HCT116 (cell line): ENCODE measurements around the gene CNN3. TPM values are rescaled to one million over a fixed set of nuclear protein-coding genes. Genes with fewer than 3 reads are reported as not detected.

Experiments used
- ATAC-seq: fragments of 200-7000 bp; cut with Tn5 transposase; 2 replicates; pipeline ENCODE4 v1.9.1; 2020; ENCODE audit warnings: mild to moderate bottlenecking, moderate library complexity
- BruUV-seq: library from RNA; stranded (reverse); fragments of 400-500 nt; replicated peaks from 2 replicates; lab custom pipeline; 2021; lab: Mats Ljungman, UMichigan
- CTCF ChIA-PET: fragments of 300-600 bp; sonication (Branson Sonifier 250); formaldehyde crosslinking; loops from one replicate; lab custom pipeline; 2021; ENCODE audit warnings: antibody characterized with exemption; lab: Charles Lee
- POLR2A ChIA-PET: fragments of 300-600, 350-600 bp; sonication (Branson Sonifier 250); formaldehyde crosslinking; loops from one replicate; lab custom pipeline; 2021; ENCODE audit warnings: antibody characterized with exemption; lab: Charles Lee
- RAD21 ChIA-PET, 2 experiments: fragments of 300-600 bp; sonication (Branson Sonifier 250); formaldehyde crosslinking; loops; one replicate each; lab custom pipeline; 2023; ENCODE audit warnings: low total read pairs in 2 of 2; ENCODE audit not compliant: uncharacterized antibody in 2 of 2, unreplicated experiment in 2 of 2, low non-redundant PET in 1 of 2; lab: Charles Lee
- DNase-seq: peaks from one replicate; pipeline ENCODE4 v3.0.0-alpha.2; 2010; ENCODE audit warnings: low read depth, low spot score
- H2AFZ ChIP-seq: fragments of 200-600 bp; shearing (Covaris generic), sonication (generic); 2 replicates; pipeline ENCODE4 v1.6.1; 2017; ENCODE audit warnings: low read depth, mixed run types, mixed read lengths, antibody characterized with exemption, low read length; ENCODE audit not compliant: poor library complexity, severe bottlenecking
- H3K27ac ChIP-seq: 2 replicates; pipeline ENCODE4 v1.5.1; 2012; ENCODE audit warnings: low read depth, low read length
- H3K27me3 ChIP-seq: fragments of 200-600 bp; sonication (generic); 2 replicates; pipeline ENCODE4 v1.6.1; 2016; ENCODE audit warnings: mixed run types, low read length, mixed read lengths; ENCODE audit not compliant: insufficient read depth
- H3K36me3 ChIP-seq, 2 experiments: fragments of 200-500 bp in 1 of 2; fragments of 200-600 bp in 1 of 2; sonication (Bioruptor generic) in 1 of 2; sonication (generic) in 1 of 2; 2 replicates each; pipeline versions ENCODE4 v1.5.1 to v1.6.1; 2014 to 2016; ENCODE audit warnings: low read length in 2 of 2, inconsistent platforms in 1 of 2, mixed read lengths in 1 of 2, mixed run types in 1 of 2; ENCODE audit not compliant: insufficient read depth in 2 of 2, control insufficient read depth in 1 of 2
- H3K4me1 ChIP-seq, 2 experiments: fragments of 200-600 bp in 1 of 2; sonication (generic) in 1 of 2; 2 replicates each; pipeline versions ENCODE4 v1.5.1 to v1.6.1; 2012 to 2017; ENCODE audit warnings: low read length in 2 of 2, inconsistent platforms in 1 of 2, mild to moderate bottlenecking in 1 of 2, mixed read lengths in 1 of 2, mixed run types in 1 of 2, moderate library complexity in 1 of 2; ENCODE audit not compliant: insufficient read depth in 2 of 2, control insufficient read depth in 1 of 2
- H3K4me2 ChIP-seq: fragments of 200-600 bp; sonication (generic); 2 replicates; pipeline ENCODE4 v1.6.1; 2017; ENCODE audit warnings: mixed run types, low read length, mixed read lengths
- H3K4me3 ChIP-seq, 2 experiments: fragments of 200-600 bp in 1 of 2; sonication (generic) in 1 of 2; replicated peaks in 1 of 2; 2 replicates each; pipeline ENCODE4 v1.5.1; 2011 to 2016; ENCODE audit warnings: low read length in 2 of 2, control low read depth in 1 of 2, low read depth in 1 of 2, mild to moderate bottlenecking in 1 of 2, mixed read lengths in 1 of 2, mixed run types in 1 of 2
- H3K79me2 ChIP-seq: fragments of 200-600 bp; sonication (generic); 2 replicates; pipeline ENCODE4 v1.6.1; 2017; ENCODE audit warnings: mild to moderate bottlenecking, mixed run types, low read length, moderate library complexity, mixed read lengths; ENCODE audit not compliant: insufficient read depth
- H3K9ac ChIP-seq: fragments of 200-600 bp; sonication (generic); 2 replicates; pipeline ENCODE4 v1.6.1; 2016; ENCODE audit warnings: low read length, mixed read lengths
- H3K9me2 ChIP-seq: fragments of 200-600 bp; sonication (generic), shearing (Covaris generic); 2 replicates; pipeline ENCODE4 v1.6.1; 2017; ENCODE audit warnings: mixed run types, mild to moderate bottlenecking, moderate library complexity; ENCODE audit not compliant: insufficient read depth
- H3K9me3 ChIP-seq, 2 experiments: fragments of 200-500 bp in 1 of 2; fragments of 200-600 bp in 1 of 2; sonication (Bioruptor generic) in 1 of 2; sonication (generic) in 1 of 2; 2 replicates each; pipeline ENCODE4 v1.6.1; 2014 to 2017; ENCODE audit warnings: low read length in 2 of 2, mixed read lengths in 2 of 2, inconsistent platforms in 1 of 2, low read depth in 1 of 2, mild to moderate bottlenecking in 1 of 2, mixed run types in 1 of 2, moderate library complexity in 1 of 2; ENCODE audit not compliant: control insufficient read depth in 1 of 2, insufficient read depth in 1 of 2
- H4K20me1 ChIP-seq: fragments of 200-600 bp; sonication (generic), shearing (Covaris generic); 2 replicates; pipeline ENCODE4 v1.6.1; 2017; ENCODE audit warnings: mixed run types, mild to moderate bottlenecking, moderate library complexity; ENCODE audit not compliant: insufficient read depth
- CEBPB ChIP-seq: IDR thresholded peaks from 2 replicates; pipeline ENCODE4 v1.6.1; 2012; ENCODE audit warnings: low read depth
- EZH2 ChIP-seq: fragments of 200-600 bp; sonication (generic); IDR thresholded peaks from 2 replicates; pipeline ENCODE4 v1.6.1; 2017; ENCODE audit warnings: antibody characterized with exemption, mixed run types
- FOSL1 ChIP-seq: IDR thresholded peaks from 2 replicates; pipeline ENCODE4 v1.6.1; 2012; ENCODE audit warnings: low read depth
- JUND ChIP-seq: IDR thresholded peaks from 2 replicates; pipeline ENCODE4 v1.6.1; 2012
- MAX ChIP-seq: IDR thresholded peaks from 2 replicates; pipeline ENCODE4 v1.6.1; 2012
- POLR2A ChIP-seq: IDR thresholded peaks from 2 replicates; pipeline ENCODE4 v1.7.0; 2011; ENCODE audit warnings: borderline replicate concordance; ENCODE audit not compliant: insufficient read depth, insufficient read length; ENCODE audit errors: extremely low read depth
- REST ChIP-seq: IDR thresholded peaks from 2 replicates; pipeline ENCODE4 v1.6.1; 2012; ENCODE audit warnings: low read depth
- SRF ChIP-seq: IDR thresholded peaks from 2 replicates; pipeline ENCODE4 v1.6.1; 2012; ENCODE audit warnings: low read depth
- TCF7L2 ChIP-seq: IDR thresholded peaks from 2 replicates; pipeline ENCODE4 v1.7.0; 2011; ENCODE audit warnings: borderline replicate concordance, inconsistent platforms; ENCODE audit not compliant: insufficient read depth, insufficient read length; ENCODE audit errors: extremely low read depth
- YY1 ChIP-seq: IDR thresholded peaks from 2 replicates; pipeline ENCODE4 v1.6.1; 2011; ENCODE audit warnings: low read length, low read depth, moderate library complexity, mild to moderate bottlenecking; ENCODE audit not compliant: insufficient replicate concordance; ENCODE audit errors: extremely low read depth
- ZBTB33 ChIP-seq: IDR thresholded peaks from 2 replicates; pipeline ENCODE4 v1.6.1; 2011; ENCODE audit warnings: mild to moderate bottlenecking, low read length, moderate library complexity; ENCODE audit not compliant: insufficient replicate concordance; ENCODE audit errors: extremely low read depth
- ZNF274 ChIP-seq: fragments of 200-500 bp; sonication (Bioruptor generic); IDR thresholded peaks from 2 replicates; pipeline ENCODE4 v1.6.1; 2014; ENCODE audit warnings: mild to moderate bottlenecking, low read depth, low read length, inconsistent platforms
- intact Hi-C: fragments of 100-400 bp; cut with micrococcal nuclease; formaldehyde crosslinking; loops from 2 replicates; pipeline ENCODE4 v1.10.0; 2022
- total RNA-seq: library from RNA; stranded (reverse); gene quantifications from one replicate; pipeline ENCODE4 v1.2.1, GENCODE V29; 2021; ENCODE audit not compliant: unreplicated experiment

Gene CNN3
- total RNA-seq, 1 experiment from 2014 or later, result 109 TPM

GRCh38 chr1:94958081-94958480 is 31.2 kb upstream of the CNN3 start:
- Histone ChIP-seq H2AFZ (no peak overlapping the region), H3K9ac (no peak overlapping the region), H3K9me2 (no peaks in the 10 kb centered on the region), H3K27ac (no peak overlapping the region), H3K9me3 (peaks cover 0 to 2% of the 10 kb centered on the region in 2 experiments; a peak in 1 of 4 replicates), H3K79me2 (no peaks in the 10 kb centered on the region), H3K4me1 (no peaks in the 10 kb centered on the region), H3K4me3 (no peak overlapping the region), H3K36me3 (no peaks in the 10 kb centered on the region), H3K4me2 (no peak overlapping the region), H4K20me1 (no peaks in the 10 kb centered on the region), H3K27me3 (no peaks in the 10 kb centered on the region)
- BruUV-seq, result no TSS peak
- POLR2A ChIA-PET, result no interaction called here
- DNase-seq, result no peak
- CTCF ChIA-PET, result no interaction called here
- RAD21 ChIA-PET, result no interaction called here
- no peak for TF ChIP-seq YY1
- no peak for TF ChIP-seq JUND
- TF ChIP-seq FOSL1, result no peak
- no peak for TF ChIP-seq TCF7L2
- ATAC-seq, result no peak
- intact Hi-C loops, result no loop called here

- H3K36me3 ChIP-seq, result no peaks in the 10 kb centered on the region
- intact Hi-C loops, result no loop called here
- DNase-seq (no peak), ATAC-seq (no peak)
- H3K27me3 ChIP-seq, result no peaks in the 10 kb centered on the region
- TF ChIP-seq TCF7L2, result no peak
- no peak for TF ChIP-seq CEBPB
- TF ChIP-seq MAX, result no peak
- TF ChIP-seq REST, result no peak
- no peak for TF ChIP-seq EZH2
- TF ChIP-seq FOSL1, result no peak
- TF ChIP-seq POLR2A, result no peak
- TF ChIP-seq ZBTB33, result no peak
- TF ChIP-seq SRF, result no peak
- TF ChIP-seq ZNF274, result no peak
- H2AFZ ChIP-seq, result no peak overlapping the region
- peaks cover 0 to 3% of the 10 kb centered on the region in 2 experiments; a peak in 1 of 4 replicates for H3K9me3 ChIP-seq
- no peaks in the 10 kb centered on the region for H3K9me2 ChIP-seq
- no peaks in the 10 kb centered on the region for H4K20me1 ChIP-seq
- no peak overlapping the region for H3K4me3 ChIP-seq
- no TSS peak for BruUV-seq
- H3K27ac ChIP-seq, result no peak overlapping the region
- no peak overlapping the region for H3K9ac ChIP-seq
- ChIA-PET POLR2A (no interaction called here), CTCF (no interaction called here), RAD21 (no interaction called here)
- H3K4me1 ChIP-seq, result no peaks in the 10 kb centered on the region
- H3K79me2 ChIP-seq, result no peaks in the 10 kb centered on the region
- H3K4me2 ChIP-seq, result no peak overlapping the region
These were observed 29.1 kb upstream of the CNN3 start for GRCh38 chr1:94955767-94956632.
